ENCODE results near the gene MATN1. TPM values are rescaled to one million over a fixed set of nuclear protein-coding genes. Genes with fewer than 3 reads are reported as not detected.

MATN1 gene
- total and polyA plus RNA-seq, 2 experiments from 2014 or later, result 0.47 to 3.7 TPM

- Histone ChIP-seq H3K4me2 (no peak overlapping the region), H3K9me2 (replicated peaks; ENCODE audit: insufficient read depth) (no peaks in the 10 kb centered on the region), H2AFZ (no peak overlapping the region), H4K20me1 (ENCODE audit: insufficient read depth, poor library complexity, severe bottlenecking) (no peaks in the 10 kb centered on the region), H3K79me2 (no peaks in the 10 kb centered on the region), H3K4me3 (no peak overlapping the region), H3K27me3 (no peaks in the 10 kb centered on the region), H3K36me3 (replicated peaks; ENCODE audit: insufficient read depth, low read depth) (no peaks in the 10 kb centered on the region), H3K9me3 (ENCODE audit: low read depth) (no peaks in the 10 kb centered on the region), H3K4me1 (ENCODE audit: insufficient read depth) (peaks cover 4% of the 10 kb centered on the region), H3K27ac (no peak overlapping the region)
- no peak for DNase-seq (ENCODE audit: low spot score)
- 46% methylated on average over 9 of the region's 9 CpGs for WGBS (ENCODE audit: low lambda C conversion rate, missing lambda C conversion rate)
- TF ChIP-seq CTCF (IDR thresholded peaks at IDR 0.05; ENCODE audit: poor library complexity) (no peak), EZH2 (IDR thresholded peaks at IDR 0.05; ENCODE audit: borderline replicate concordance) (no peak), EZH2phosphoT487 (IDR thresholded peaks at IDR 0.05; ENCODE audit: low read depth, severe bottlenecking, unreplicated experiment) (no peak)
Measured at GRCh38 chr1:30697571-30698376, 25.6 kb downstream of the MATN1 start.

- Histone ChIP-seq H3K9me3 (ENCODE audit: low read depth) (no peaks in the 10 kb centered on the region), H3K9me2 (replicated peaks; ENCODE audit: insufficient read depth) (no peaks in the 10 kb centered on the region), H3K27me3 (no peaks in the 10 kb centered on the region), H2AFZ (no peak overlapping the region), H3K4me2 (no peak overlapping the region), H3K27ac (no peak overlapping the region), H4K20me1 (ENCODE audit: insufficient read depth, poor library complexity, severe bottlenecking) (no peaks in the 10 kb centered on the region), H3K36me3 (replicated peaks; ENCODE audit: insufficient read depth, low read depth) (no peaks in the 10 kb centered on the region), H3K4me3 (no peak overlapping the region), H3K79me2 (no peaks in the 10 kb centered on the region), H3K4me1 (ENCODE audit: insufficient read depth) (peaks cover 4% of the 10 kb centered on the region)
- TF ChIP-seq CTCF (IDR thresholded peaks at IDR 0.05; ENCODE audit: poor library complexity), result no peak
- no peak for TF ChIP-seq EZH2phosphoT487 (IDR thresholded peaks at IDR 0.05; ENCODE audit: low read depth, severe bottlenecking, unreplicated experiment)
- 93% methylated on average over 6 of the region's 6 CpGs for WGBS (ENCODE audit: low lambda C conversion rate, missing lambda C conversion rate)
- DNase-seq (ENCODE audit: low spot score), result no peak
Measured at GRCh38 chr1:30696831-30697230, 26.6 kb downstream of the MATN1 start.

GRCh38 chr1:30695439-30695841 lies 27.9 kb downstream of the MATN1 start:
- Histone ChIP-seq H3K4me3 (no peak overlapping the region), H3K4me2 (no peak overlapping the region), H4K20me1 (ENCODE audit: insufficient read depth, poor library complexity, severe bottlenecking) (no peaks in the 10 kb centered on the region), H3K79me2 (no peaks in the 10 kb centered on the region), H3K27ac (no peak overlapping the region), H2AFZ (no peak overlapping the region), H3K9me3 (ENCODE audit: low read depth) (no peaks in the 10 kb centered on the region), H3K27me3 (no peaks in the 10 kb centered on the region), H3K9me2 (replicated peaks; ENCODE audit: insufficient read depth) (no peaks in the 10 kb centered on the region), H3K36me3 (replicated peaks; ENCODE audit: insufficient read depth, low read depth) (no peaks in the 10 kb centered on the region), H3K4me1 (ENCODE audit: insufficient read depth) (peaks cover 4% of the 10 kb centered on the region)
- DNase-seq (ENCODE audit: low spot score), result no peak
- TF ChIP-seq EZH2phosphoT487 (IDR thresholded peaks at IDR 0.05; ENCODE audit: low read depth, severe bottlenecking, unreplicated experiment), result no peak
- no peak for TF ChIP-seq CTCF (IDR thresholded peaks at IDR 0.05; ENCODE audit: poor library complexity)
- no peak for TF ChIP-seq EZH2 (IDR thresholded peaks at IDR 0.05; ENCODE audit: borderline replicate concordance)
- 63% methylated on average over 6 of the region's 6 CpGs for WGBS (ENCODE audit: low lambda C conversion rate, missing lambda C conversion rate)
